Parathyroid adenoma (tissue), 2 donors: ENCODE results near the gene RPL13.
"Not testable (repeated sequence)": the region's sequence is repeated elsewhere in the genome, so short reads cannot be mapped to it uniquely, and the experiment has no call there.

ENCODE experiments used
- H2AFZ ChIP-seq: fragments of 300-600 bp; sonication (generic); one replicate; pipeline ENCODE4 v1.7.0; 2017; ENCODE audit warnings: antibody characterized with exemption, mild to moderate bottlenecking
- H3K27ac ChIP-seq: fragments of 300-600 bp; sonication (generic); one replicate; pipeline ENCODE4 v1.7.0; 2017
- H3K27me3 ChIP-seq: fragments of 300-600 bp; sonication (generic); one replicate; pipeline ENCODE4 v1.7.0; 2017; ENCODE audit warnings: low read length; ENCODE audit not compliant: control insufficient read depth, insufficient read depth
- H3K36me3 ChIP-seq: fragments of 300-600 bp; sonication (generic); one replicate; pipeline ENCODE4 v1.7.0; 2017; ENCODE audit warnings: low read length; ENCODE audit not compliant: control insufficient read depth, insufficient read depth
- H3K4me1 ChIP-seq: fragments of 300-600 bp; sonication (generic); one replicate; pipeline ENCODE4 v1.7.0; 2017; ENCODE audit warnings: control low read depth
- H3K4me2 ChIP-seq: fragments of 300-600 bp; sonication (generic); one replicate; pipeline ENCODE4 v1.7.0; 2017; ENCODE audit warnings: low read length
- H3K4me3 ChIP-seq: fragments of 300-600 bp; sonication (generic); one replicate; pipeline ENCODE4 v1.7.0; 2017; ENCODE audit warnings: low read depth, low read length
- H3K79me2 ChIP-seq: fragments of 300-600 bp; sonication (generic); one replicate; pipeline ENCODE4 v1.7.0; 2017; ENCODE audit warnings: control low read depth
- H3K9ac ChIP-seq: fragments of 300-600 bp; sonication (generic); one replicate; pipeline ENCODE4 v1.7.0; 2017; ENCODE audit warnings: mild to moderate bottlenecking
- H3K9me3 ChIP-seq: fragments of 300-600 bp; sonication (generic); one replicate; pipeline ENCODE4 v1.7.0; 2017; ENCODE audit warnings: low read length; ENCODE audit not compliant: control insufficient read depth
- TF ChIP-seq, protein P1 (sequence below): fragments of 300-600 bp; sonication (generic); IDR thresholded peaks from one replicate; pipeline ENCODE4 v1.7.0; 2017; ENCODE audit warnings: antibody characterized with exemption, mild to moderate bottlenecking
- donor health status: primary hyperparathyroidism.

The RPL13 gene

GRCh38 chr16:89567656-89568594 lies 7.4 kb downstream of the RPL13 start:
- H3K36me3 ChIP-seq, result no peaks in the 10 kb centered on the region
- no peak overlapping the region for H3K4me3 ChIP-seq
- no peaks in the 10 kb centered on the region for H3K27me3 ChIP-seq

DNA sequence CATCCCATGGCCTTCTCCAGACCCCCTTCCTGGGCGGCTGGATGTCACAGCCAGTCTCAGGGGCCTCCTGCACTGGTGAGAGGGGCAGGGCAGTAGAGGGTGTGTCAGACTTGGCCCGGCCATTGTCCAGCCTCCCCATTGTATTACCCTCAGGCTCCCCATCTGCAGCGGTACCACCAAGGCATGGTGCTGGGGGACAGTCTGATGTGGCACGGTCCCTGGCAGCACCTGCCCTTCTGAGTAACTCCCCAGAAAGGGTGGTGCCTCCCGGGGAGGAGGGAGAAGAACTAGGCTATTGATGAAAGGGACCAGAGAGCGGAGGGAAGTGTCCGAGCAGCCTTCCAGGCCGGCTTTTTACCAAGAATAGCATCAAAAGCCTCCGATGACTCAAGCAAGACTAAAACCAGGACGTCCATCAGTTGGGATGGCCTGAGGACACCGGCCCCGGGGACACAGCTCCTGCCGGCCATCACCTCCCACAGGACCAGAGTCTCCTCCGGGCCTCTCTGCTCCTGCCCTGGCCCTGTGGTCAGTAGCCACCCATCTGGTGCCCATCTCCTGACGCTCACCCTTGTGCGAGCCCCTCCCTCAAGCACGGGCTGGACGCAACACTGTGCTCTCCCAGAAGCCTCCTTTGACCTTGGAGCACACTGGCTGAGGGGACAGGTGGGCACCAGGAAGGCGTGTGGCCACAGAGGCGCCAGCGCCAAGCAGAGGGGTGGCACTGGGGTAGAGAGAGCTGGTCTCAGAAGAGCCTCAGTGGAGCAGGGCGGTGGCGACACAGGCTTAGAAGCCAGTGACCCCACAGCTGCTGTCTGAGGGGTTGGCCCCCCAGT lies 9.2 kb downstream of the RPL13 start:
- no peaks in the 10 kb centered on the region for H3K36me3 ChIP-seq
- no peak overlapping the region for H3K27ac ChIP-seq
- H3K79me2 ChIP-seq, result no peaks in the 10 kb centered on the region
- H3K27me3 ChIP-seq, result no peaks in the 10 kb centered on the region
- H3K9me3 ChIP-seq, result no peaks in the 10 kb centered on the region
- no peak overlapping the region for H2AFZ ChIP-seq
- H3K4me3 ChIP-seq, result no peak overlapping the region
- H3K9ac ChIP-seq, result no peak overlapping the region
- TF ChIP-seq, protein P1, sequence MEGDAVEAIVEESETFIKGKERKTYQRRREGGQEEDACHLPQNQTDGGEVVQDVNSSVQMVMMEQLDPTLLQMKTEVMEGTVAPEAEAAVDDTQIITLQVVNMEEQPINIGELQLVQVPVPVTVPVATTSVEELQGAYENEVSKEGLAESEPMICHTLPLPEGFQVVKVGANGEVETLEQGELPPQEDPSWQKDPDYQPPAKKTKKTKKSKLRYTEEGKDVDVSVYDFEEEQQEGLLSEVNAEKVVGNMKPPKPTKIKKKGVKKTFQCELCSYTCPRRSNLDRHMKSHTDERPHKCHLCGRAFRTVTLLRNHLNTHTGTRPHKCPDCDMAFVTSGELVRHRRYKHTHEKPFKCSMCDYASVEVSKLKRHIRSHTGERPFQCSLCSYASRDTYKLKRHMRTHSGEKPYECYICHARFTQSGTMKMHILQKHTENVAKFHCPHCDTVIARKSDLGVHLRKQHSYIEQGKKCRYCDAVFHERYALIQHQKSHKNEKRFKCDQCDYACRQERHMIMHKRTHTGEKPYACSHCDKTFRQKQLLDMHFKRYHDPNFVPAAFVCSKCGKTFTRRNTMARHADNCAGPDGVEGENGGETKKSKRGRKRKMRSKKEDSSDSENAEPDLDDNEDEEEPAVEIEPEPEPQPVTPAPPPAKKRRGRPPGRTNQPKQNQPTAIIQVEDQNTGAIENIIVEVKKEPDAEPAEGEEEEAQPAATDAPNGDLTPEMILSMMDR, result no peak
- peaks cover 28% of the 10 kb centered on the region for H3K4me1 ChIP-seq
- H3K4me2 ChIP-seq, result no peak overlapping the region

More at GRCh38 chr16:89567656-89568594, 7.4 kb downstream of the RPL13 start:
- TF ChIP-seq, protein P1, result no peak
- H3K9me3 ChIP-seq, result no peaks in the 10 kb centered on the region
- no peak overlapping the region for H3K9ac ChIP-seq
- H3K79me2 ChIP-seq, result no peaks in the 10 kb centered on the region
- no peak overlapping the region for H3K27ac ChIP-seq
- H3K4me1 ChIP-seq, result peaks cover 33% of the 10 kb centered on the region
- H3K4me2 ChIP-seq, result no peak overlapping the region
- H2AFZ ChIP-seq, result no peak overlapping the region

DNA sequence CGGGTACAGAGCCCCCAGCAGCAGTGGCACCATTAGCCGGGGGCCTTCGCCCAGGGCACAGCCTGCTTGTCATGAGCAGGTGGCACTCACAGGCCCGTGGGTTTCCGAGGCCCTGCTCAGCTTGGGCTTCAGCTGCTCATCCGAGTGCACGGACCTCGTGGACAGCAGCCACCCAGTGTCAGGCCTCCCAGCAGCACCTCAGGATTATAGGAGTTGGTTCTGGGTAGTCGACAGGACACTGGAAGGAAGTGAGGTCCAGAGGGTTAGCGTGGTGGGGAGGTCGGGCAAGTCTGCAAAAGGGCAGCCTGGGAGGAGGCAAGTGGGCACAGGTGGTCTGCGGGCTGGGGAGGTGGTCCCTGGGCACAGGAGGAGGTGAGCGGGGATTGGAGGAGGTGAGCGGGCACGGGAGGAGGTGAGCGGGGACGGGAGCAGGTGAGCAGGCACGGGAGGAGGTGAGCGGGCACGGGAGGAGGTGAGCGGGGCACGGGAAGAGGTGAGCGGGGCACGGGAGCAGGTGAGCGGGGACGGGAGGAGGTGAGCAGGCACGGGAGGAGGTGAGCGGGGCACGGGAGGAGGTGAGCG lies 10.0 kb downstream of the RPL13 start:
- Histone ChIP-seq H3K27ac (no peak overlapping the region), H3K4me3 (no peak overlapping the region), H3K4me1 (peaks cover 22% of the 10 kb centered on the region), H3K4me2 (no peak overlapping the region), H3K9ac (no peak overlapping the region), H3K9me3 (no peaks in the 10 kb centered on the region), H3K79me2 (no peaks in the 10 kb centered on the region), H3K36me3 (no peaks in the 10 kb centered on the region), H3K27me3 (no peaks in the 10 kb centered on the region), H2AFZ (no peak overlapping the region)
- TF ChIP-seq, protein P1, result no peak

DNA sequence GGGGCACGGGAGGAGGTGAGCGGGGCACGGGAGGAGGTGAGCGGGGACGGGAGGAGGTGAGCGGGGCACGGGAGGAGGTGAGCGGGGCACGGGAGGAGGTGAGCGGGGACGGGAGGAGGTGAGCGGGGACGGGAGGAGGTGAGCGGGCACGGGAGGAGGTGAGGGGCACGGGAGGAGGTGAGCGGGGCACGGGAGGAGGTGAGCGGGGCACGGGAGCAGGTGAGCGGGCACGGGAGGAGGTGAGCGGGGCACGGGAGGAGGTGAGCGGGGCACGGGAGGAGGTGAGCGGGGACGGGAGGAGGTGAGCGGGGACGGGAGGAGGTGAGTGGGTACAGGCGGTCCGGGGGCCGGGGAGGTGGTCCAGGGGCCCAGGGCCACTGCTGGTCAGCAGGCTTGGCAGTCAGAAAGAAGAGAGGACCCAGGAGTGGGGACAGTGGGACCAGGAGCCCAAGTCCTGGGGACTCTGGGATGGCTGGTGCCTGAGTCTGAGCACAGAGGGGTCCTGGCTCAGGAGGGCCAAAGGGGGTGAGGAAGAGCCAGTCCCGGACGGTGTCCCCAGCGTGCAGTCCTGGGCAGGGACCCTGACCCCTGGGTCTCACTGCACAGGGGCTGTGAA lies 10.6 kb downstream of the RPL13 start:
- H2AFZ ChIP-seq, H3K36me3 ChIP-seq, H3K4me3 ChIP-seq, H3K27me3 ChIP-seq, H3K4me2 ChIP-seq, H3K79me2 ChIP-seq, H3K27ac ChIP-seq, H3K9ac ChIP-seq, H3K9me3 ChIP-seq: not testable (repeated sequence)
- H3K4me1 ChIP-seq, result peaks cover 16% of the 10 kb centered on the region
